SJSA1 (cell line): ENCODE results near the gene UBE2G2. TPM values are rescaled to one million over a fixed set of nuclear protein-coding genes. Genes with fewer than 3 reads are reported as not detected.

Source experiments
- DNase-seq, 2 experiments: peaks; one replicate each; pipeline ENCODE4 v3.0.0-alpha.2; 2015 to 2020; ENCODE audit warnings: low spot score in 2 of 2, low read depth in 1 of 2
- H3K27ac ChIP-seq: fragments of 250-450 bp; sonication (Bioruptor Pico); 2 replicates; pipeline ENCODE4 v1.5.1; 2020; ENCODE audit warnings: mild to moderate bottlenecking, moderate library complexity
- H3K27me3 ChIP-seq: fragments of 250-450 bp; sonication (Bioruptor Pico); replicated peaks from 2 replicates; pipeline ENCODE4 v1.5.1; 2020; ENCODE audit warnings: mild to moderate bottlenecking, moderate library complexity
- H3K36me3 ChIP-seq: fragments of 250-450 bp; sonication (Bioruptor Pico); 2 replicates; pipeline ENCODE4 v1.5.1; 2020; ENCODE audit warnings: mild to moderate bottlenecking
- H3K4me1 ChIP-seq: fragments of 250-450 bp; sonication (Bioruptor Pico); replicated peaks from 2 replicates; pipeline ENCODE4 v1.6.1; 2021; ENCODE audit warnings: mild to moderate bottlenecking
- H3K4me3 ChIP-seq: fragments of 250-450 bp; sonication (Bioruptor Pico); 2 replicates; pipeline ENCODE4 v1.5.1; 2020; ENCODE audit warnings: mild to moderate bottlenecking
- H3K9me3 ChIP-seq: fragments of 250-450 bp; sonication (Bioruptor Pico); replicated peaks from 2 replicates; pipeline ENCODE4 v1.5.1; 2020; ENCODE audit warnings: mild to moderate bottlenecking
- total RNA-seq: library from RNA; depleted of rRNA; stranded (reverse); fragments of >200 nt; shearing (Covaris generic); gene quantifications from 2 replicates; pipeline ENCODE4 v1.2.3, GENCODE V29; 2014

Gene UBE2G2
- total RNA-seq, 1 experiment from 2014 or later, result 74.7 TPM

DNA sequence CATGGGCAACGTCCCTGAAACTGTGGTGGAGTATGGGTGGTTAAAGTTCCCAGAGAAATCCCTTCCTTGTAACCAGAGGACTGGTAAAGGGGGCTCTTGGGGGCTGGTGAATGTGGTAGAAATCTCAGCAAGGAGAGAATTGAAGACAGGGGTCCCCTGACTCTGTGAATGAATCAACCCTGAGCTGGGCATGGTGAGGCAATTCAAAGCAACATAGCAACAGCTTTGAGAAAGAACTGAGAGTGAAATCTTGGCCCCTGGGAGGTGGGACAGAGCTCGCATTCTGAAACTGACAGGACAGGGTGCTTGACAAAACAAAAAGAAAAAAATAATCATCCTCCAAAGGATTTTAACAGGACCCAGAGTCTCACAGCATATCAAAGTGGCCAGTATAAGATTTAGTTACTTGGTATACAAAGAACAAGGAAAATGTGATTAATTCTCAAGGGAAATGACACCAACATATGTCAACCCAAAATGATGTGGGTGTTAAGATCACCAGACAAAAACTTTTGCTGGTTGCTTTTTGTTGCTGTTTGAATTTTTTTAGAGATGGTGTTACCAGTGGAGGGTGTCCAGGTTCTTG is 28.0 kb upstream of the UBE2G2 start:
- Histone ChIP-seq H3K9me3 (peaks cover 13% of the 10 kb centered on the region), H3K4me3 (no peak overlapping the region)

DNA sequence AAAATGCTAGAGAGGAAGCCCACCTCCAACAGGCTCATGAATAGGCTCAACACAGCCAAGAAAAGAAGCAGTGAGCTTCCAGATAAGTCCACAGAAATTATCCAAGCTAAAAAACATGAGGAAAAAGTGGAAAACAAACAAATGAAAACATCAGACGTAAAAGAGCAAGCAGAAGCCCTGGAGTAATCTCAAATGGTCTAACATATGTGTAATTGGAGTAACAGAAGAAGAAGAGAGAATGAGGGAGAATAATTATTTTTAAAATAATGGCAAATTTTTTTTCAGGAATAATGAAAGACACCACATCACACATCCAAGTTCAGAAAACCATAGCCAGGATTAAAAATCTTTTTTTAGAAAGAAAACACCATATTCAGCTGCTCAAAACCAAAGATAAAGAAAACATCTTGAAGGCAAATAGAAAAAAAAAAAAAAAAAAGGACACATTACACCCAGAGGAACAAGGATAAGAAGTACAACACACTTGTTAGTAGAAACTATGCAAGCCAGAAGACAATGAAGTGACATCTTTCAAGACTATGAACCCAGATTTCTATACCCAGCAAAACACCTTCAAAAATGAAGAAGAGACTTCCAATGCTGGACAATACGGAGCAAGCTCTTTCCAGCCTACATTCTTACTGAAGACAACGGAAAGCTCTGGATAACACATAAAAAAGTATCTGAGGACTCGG is 26.9 kb upstream of the UBE2G2 start:
- H3K4me1 ChIP-seq, result no peaks in the 10 kb centered on the region
- no peak overlapping the region for H3K4me3 ChIP-seq
- peaks cover 4% of the 10 kb centered on the region; the same call in 1 of the 2 replicates for H3K27me3 ChIP-seq
- no peak for DNase-seq
- peaks cover 16% of the 10 kb centered on the region for H3K9me3 ChIP-seq
- H3K27ac ChIP-seq, result no peak overlapping the region
- no peaks in the 10 kb centered on the region for H3K36me3 ChIP-seq

More for the DNA sequence above, 28.0 kb upstream of the UBE2G2 start:
- Histone ChIP-seq H3K4me1 (no peaks in the 10 kb centered on the region), H3K27me3 (peaks cover 4% of the 10 kb centered on the region; the same call in 1 of the 2 replicates), H3K36me3 (no peaks in the 10 kb centered on the region), H3K27ac (no peak overlapping the region)
- no peak for DNase-seq

DNA sequence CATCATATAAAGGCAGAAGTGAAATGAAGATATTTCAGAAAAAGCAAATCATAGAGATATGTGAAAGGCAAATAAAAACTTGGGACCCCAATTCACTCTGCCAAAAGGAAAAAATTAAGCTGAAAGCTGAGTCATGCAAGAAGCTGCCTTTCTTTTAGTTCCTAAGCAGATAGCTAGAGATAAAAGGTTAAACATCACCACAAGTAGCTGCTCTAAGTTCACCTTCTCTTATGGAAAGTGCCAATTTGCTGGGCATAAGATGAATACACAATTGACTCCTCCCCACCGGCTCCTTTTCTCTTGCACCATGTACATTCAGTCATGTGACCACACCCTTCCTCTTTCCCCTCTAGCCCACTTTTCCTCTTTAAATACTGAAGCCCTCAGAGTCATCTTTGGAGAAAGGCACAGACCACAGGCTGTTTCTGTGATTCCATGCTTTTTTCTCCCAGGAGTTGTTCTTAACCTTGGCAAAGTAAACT is 21.6 kb upstream of the UBE2G2 start:
- Histone ChIP-seq H3K4me1 (peaks cover 8% of the 10 kb centered on the region), H3K27me3 (no peaks in the 10 kb centered on the region), H3K27ac (no peak overlapping the region), H3K36me3 (peaks cover 4% of the 10 kb centered on the region), H3K4me3 (no peak overlapping the region), H3K9me3 (peaks cover 43% of the 10 kb centered on the region)
- DNase-seq, result no peak

DNA sequence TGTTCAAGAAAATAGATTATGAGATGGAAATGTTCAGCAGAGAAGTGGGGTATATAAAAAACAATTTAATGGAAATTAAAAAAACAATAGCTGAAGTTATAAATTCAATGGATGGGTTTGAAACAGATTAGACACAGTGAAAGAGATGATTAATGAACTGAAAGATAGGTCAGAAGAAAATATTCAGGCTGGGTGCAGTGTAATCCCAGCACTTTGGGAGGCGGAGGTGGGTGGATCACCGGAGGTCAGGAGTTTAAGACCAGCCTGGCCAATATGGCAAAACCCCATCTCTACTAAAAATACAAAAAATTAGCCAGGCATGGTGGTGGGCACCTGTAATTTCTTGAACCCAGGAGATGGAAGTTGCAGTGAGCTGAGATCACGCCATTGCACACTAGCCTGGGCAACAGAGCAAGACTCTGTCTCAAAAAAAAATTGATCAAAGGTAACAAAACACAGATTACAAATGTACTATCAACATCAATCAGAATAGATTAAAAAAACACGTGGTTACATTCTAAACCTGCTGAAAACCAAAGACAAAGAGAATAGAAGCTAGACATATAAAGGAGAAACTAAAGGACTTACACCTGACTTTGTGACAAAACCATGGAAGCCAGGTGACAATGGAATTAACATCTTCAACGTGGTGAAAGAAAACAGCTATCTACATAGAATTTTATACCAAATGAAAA is 21.0 kb upstream of the UBE2G2 start:
- Histone ChIP-seq H3K36me3 (peaks cover 8% of the 10 kb centered on the region), H3K27ac (no peak overlapping the region), H3K4me1 (peaks cover 12% of the 10 kb centered on the region), H3K9me3 (peaks cover 42% of the 10 kb centered on the region), H3K4me3 (no peak overlapping the region), H3K27me3 (no peaks in the 10 kb centered on the region)
- no peak for DNase-seq

DNA sequence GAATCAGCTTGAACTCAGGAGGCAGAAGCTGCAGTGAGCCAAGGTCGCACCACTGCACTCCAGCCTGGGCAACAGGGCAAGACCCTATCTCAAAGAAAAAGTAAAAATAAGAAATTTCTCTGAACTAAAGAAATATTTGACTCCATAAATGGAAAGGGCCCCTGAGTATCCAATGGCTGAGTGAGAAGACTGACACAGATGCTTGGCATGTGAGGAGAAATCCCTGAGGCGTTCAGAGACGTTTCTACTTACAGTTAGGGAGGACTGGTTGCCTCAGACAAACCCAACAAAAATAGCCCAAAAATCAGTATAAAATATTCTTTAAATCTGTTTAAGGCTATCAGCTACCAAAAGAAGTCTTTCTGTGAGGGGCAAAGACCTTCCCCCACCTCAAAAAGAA is 19.2 kb upstream of the UBE2G2 start:
- Histone ChIP-seq H3K27ac (no peak overlapping the region), H3K4me1 (peaks cover 18% of the 10 kb centered on the region), H3K4me3 (no peak overlapping the region), H3K36me3 (peaks cover 17% of the 10 kb centered on the region), H3K9me3 (peaks cover 45% of the 10 kb centered on the region), H3K27me3 (no peaks in the 10 kb centered on the region)
- DNase-seq, result no peak

DNA sequence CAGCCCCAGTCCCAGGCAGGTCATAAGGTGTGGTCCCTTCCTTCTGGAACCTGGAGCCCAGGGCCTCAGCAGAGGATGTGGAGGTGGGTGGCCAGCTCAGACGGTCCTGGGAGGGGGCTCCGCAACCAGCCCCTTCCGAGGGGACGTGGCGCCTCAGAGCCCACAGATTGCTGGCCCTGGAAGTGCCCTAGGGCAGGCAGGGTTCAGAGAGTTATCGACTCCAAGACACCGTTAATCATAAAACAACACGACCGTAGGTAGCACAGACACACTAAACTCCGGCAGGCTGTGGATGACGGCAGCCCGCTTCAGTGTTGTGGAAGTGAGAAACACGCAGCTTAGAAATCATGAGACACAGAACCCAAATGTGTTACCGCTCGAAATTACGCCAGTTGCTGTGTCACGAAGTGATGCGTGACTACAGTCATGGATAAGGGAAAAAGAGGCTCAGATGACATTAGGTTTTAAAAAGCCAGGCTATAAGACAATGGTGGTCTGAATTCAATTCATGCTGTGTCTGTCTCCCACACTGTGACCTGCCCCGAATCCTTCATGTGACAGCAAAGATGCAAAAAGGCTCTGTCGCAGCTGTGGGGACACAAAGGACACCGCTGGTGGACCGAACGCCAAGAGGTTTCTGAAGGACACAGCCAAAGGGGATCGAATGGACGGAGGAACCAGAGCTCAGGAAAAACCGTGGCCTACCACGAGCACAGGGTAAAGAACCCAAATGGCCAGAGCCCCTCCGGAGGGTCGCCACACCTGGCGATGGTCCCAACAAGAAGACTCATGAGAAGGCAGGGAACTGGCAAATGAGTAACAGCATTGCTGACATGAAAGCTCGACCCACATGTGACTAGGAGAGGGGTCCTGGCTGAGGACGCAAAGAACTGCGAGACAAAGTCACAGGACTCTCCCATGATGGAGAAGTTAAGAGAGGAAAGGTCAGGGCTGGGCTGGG is 17.9 kb upstream of the UBE2G2 start:
- no peak for DNase-seq
- H3K36me3 ChIP-seq, result peaks cover 27% of the 10 kb centered on the region
- no peak overlapping the region for H3K4me3 ChIP-seq
- peaks cover 45% of the 10 kb centered on the region for H3K9me3 ChIP-seq
- no peaks in the 10 kb centered on the region for H3K27me3 ChIP-seq
- no peak overlapping the region for H3K27ac ChIP-seq
- H3K4me1 ChIP-seq, result peaks cover 18% of the 10 kb centered on the region

DNA sequence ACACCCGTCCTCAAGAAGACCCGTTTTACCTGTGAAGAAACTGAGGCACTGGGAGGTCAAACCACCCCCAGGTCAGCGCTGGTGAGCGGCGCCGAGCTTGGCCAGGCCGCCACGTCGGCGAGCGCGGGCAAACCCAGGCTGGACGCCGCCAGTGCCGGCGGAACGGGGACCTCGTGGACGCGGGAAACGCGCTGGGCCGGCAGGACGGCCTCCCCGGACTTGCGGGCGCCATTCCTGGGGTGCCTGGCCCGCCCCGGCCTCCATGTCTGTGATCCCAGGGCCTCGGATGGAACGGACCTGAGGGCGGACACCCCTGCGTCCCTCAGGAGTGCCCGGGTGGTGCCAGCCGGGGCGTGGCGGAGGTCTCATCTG is 17.0 kb upstream of the UBE2G2 start:
- peaks cover 18% of the 10 kb centered on the region for H3K4me1 ChIP-seq
- H3K9me3 ChIP-seq, result peaks cover 43% of the 10 kb centered on the region
- peak overlapping the region; percentile 91 for H3K4me3 ChIP-seq
- peak overlapping the region; percentile 100 for H3K27ac ChIP-seq
- peaks cover 33% of the 10 kb centered on the region for H3K36me3 ChIP-seq
- DNase-seq, result no peak
- no peaks in the 10 kb centered on the region for H3K27me3 ChIP-seq

DNA sequence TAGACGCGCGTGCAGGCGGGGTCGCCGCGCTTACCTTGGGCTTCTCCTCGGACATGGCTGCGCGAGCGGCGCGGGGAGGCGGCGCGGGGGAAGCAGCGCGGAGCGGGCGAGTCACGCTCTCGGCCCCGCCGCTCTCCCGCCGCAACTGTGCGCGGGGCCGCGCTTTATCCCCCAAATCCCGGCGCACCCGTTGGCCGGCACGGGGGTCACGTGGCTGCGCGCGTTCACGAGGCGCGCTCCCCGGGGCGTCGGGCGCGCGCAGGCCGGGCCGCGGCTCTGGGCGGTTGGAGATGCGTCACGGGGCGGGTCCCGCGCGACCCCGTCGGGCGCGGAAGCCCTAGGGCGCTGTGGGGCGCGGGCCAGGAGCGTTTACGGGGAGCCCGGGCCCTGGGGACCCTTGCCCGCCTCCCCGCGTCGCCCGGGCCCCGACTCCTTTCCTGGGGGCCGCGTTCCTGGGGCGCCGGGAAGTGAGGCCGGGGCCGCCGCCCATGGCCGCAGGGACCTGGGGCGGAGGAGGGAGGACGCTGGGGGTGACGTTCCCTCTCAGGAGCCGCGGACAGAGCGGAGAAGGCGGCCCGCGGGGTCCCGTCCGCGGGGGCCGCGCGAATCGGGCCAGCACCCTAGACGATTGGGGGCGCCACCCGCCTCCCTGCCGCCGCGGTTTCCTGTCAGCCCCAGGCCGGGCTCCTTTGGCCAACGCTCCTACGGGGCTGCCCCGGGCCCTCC is 16.5 kb upstream of the UBE2G2 start, which contains the start of gene SUMO3:
SUMO3 (minus strand) TSS at position 149 of the 726 bp plus-strand sequence; CDS start at position 55, 94 bp downstream.
- DNase-seq, result peak; percentile 77 to 90

GRCh38 chr21:44817506-44817880 is 15.9 kb upstream of the UBE2G2 start:
- no peaks in the 10 kb centered on the region for H3K27me3 ChIP-seq
- peaks cover 44% of the 10 kb centered on the region for H3K36me3 ChIP-seq
- peaks cover 32% of the 10 kb centered on the region for H3K9me3 ChIP-seq
- H3K4me1 ChIP-seq, result peaks cover 18% of the 10 kb centered on the region
- H3K27ac ChIP-seq, result peak overlapping the region; percentile 100
- DNase-seq, result peak; percentile 68 to 89
- H3K4me3 ChIP-seq, result peak overlapping the region; percentile 91

More for the DNA sequence above, 16.5 kb upstream of the UBE2G2 start, which contains the start of gene SUMO3:
- Histone ChIP-seq H3K9me3 (peaks cover 37% of the 10 kb centered on the region), H3K27ac (peak within 1 kb of the TSS; percentile 100), H3K4me3 (peak within 1 kb of the TSS; percentile 91), H3K4me1 (peaks cover 18% of the 10 kb centered on the region), H3K36me3 (peaks cover 38% of the 10 kb centered on the region), H3K27me3 (no peaks in the 10 kb centered on the region)

GRCh38 chr21:44816761-44817505 is 15.3 kb upstream of the UBE2G2 start:
- Histone ChIP-seq H3K9me3 (peaks cover 30% of the 10 kb centered on the region), H3K4me3 (peak overlapping the region; percentile 91), H3K27ac (peak overlapping the region; percentile 100), H3K36me3 (peaks cover 50% of the 10 kb centered on the region), H3K4me1 (peaks cover 18% of the 10 kb centered on the region), H3K27me3 (no peaks in the 10 kb centered on the region)
- DNase-seq, result no peak

GRCh38 chr21:44815852-44816628 is 14.4 kb upstream of the UBE2G2 start:
- H3K27me3 ChIP-seq, result no peaks in the 10 kb centered on the region
- H3K9me3 ChIP-seq, result peaks cover 26% of the 10 kb centered on the region
- no peak overlapping the region for H3K27ac ChIP-seq
- no peak overlapping the region for H3K4me3 ChIP-seq
- H3K36me3 ChIP-seq, result peaks cover 58% of the 10 kb centered on the region
- DNase-seq, result no peak
- peaks cover 18% of the 10 kb centered on the region for H3K4me1 ChIP-seq
